Dermis microvascular lymphatic vessel endothelial cell (primary cell): ENCODE measurements around the gene OR7G3. TPM values are rescaled to one million over a fixed set of nuclear protein-coding genes. Genes with fewer than 3 reads are reported as not detected.

Source experiments
- DNase-seq, 2 donors: peaks; one replicate each; pipeline versions ENCODE4 v3.0.0 to v3.0.0-alpha.2; 2010; ENCODE audit warnings: low read depth in 2 of 2
- total RNA-seq: library from RNA; depleted of rRNA; stranded (reverse); fragments of >200 nt; gene quantifications from 2 replicates; pipeline ENCODE4 v1.2.1, GENCODE V29; 2014

OR7G3 gene
- total RNA-seq, 1 donor from 2014 or later: not detected

DNA sequence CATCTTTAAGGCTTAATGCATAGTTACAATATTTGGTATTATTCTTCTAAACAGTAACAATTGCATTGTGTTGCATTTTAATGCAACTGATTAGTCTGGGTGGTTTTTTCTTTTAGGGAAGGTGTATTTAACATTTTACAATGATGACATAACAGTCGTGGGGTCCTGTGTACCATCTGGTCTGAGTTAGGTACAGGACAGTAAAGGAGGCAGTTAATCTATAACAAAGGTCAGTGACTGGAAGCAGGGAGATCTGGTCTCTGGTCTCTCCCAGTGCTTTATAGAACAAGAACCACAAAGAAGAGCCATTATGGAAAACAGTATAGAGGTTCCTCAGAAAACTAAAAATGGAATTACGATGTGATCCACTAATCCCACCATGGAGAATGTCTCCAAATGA lies 16.8 kb downstream of the OR7G3 start:
- DNase-seq: no peak

DNA sequence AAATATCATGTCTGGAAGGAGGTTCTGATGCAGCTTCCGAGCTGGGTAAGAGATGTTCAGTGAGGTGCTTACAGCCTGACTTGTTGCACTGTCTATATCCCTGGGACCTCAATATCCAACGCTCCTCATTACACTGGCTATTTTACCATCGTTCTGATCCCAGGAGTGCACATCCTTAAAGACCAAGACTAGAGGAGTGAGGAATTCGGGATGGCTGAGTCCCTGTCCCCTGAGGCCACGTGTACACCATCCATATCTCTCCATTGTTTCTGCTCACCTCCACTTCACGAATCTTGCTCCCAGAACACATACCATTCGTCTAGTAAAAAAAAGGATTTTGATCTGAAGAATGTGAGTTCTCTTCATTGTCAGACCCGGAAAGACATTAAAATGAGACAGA lies 19.4 kb downstream of the OR7G3 start, which contains the start of gene OR7G2:
OR7G2 (minus strand) TSS at position 101 of the 400 bp plus-strand sequence. CDS start 4,232 bp downstream, outside the sequence.
- DNase-seq: no peak

DNA sequence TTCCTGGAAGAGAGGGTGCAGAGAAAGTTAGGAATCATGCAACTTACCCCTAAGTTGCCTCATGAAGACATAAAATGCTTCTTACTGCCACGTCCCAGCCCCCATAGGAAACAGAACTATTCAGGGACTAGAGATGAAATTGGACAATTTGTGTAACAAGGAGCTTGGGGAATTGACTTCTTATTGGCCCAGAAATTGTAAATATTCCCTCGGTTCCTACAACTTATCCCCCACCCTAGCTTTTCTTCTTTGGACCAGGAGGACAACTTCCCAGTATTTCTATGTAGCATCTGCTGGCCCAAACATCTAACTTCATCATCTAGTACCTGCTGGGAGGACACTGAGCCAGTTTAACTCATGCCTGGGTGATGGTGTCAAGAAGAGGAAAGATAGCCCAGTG lies 40.0 kb downstream of the OR7G3 start, which contains the start of gene OR1M1:
OR1M1 (plus strand) TSS at position 301 of the 400 bp plus-strand sequence. CDS start 6,184 bp downstream, outside the sequence.
- DNase-seq: no peak

DNA sequence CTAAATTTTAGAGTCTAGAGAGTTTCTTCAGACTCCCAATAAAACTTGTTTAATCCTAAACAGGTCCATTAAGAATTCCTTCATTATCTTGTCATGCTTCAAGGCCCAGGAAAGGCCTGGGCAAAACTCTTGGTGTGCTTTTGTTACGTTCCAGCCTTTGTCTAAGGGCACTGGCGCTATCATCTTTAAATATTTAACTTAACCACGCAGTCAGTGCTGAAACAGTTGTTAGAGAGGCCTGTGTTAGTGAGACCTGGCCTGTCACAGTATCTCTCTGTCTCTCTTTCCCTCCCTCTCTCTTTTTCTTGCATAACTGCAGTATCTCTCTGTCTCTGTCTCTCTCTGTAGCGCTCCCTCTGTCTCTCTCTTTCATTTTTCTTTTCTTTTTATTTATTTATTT lies 48.1 kb downstream of the OR7G3 start:
- DNase-seq: no peak

DNA sequence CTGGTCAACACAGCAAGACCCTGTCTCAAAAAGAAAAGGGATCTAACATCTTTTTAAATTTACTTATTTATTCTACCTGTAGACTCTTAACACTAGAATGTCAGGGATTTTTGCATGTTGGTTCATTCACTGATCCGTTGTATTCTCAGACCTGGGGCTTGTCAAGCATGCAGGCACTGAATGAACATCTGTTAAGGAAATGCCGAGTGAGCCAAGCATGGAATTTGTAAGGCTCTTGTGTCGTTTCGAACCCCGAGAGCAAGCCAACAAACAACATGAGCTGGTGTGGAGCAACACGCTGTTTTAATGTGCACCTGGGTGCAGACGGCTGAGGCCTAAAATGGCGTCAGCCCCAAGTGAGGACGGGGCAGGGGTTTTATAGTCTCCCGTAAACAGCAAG lies 49.8 kb downstream of the OR7G3 start:
- DNase-seq: no peak

Other genes with a start within 250 kb of the OR7G3 start
- gene MUC16, start 116.5 kb downstream of the OR7G3 start, total RNA-seq: not detected in 2 replicates
- gene OR1M1, start 39.9 kb downstream of the OR7G3 start, total RNA-seq: not detected in 2 replicates
- gene OR7G2, start 19.5 kb downstream of the OR7G3 start, total RNA-seq: not detected in 2 replicates
- not detected in 2 replicates for gene OR7G1, start 11.2 kb downstream of the OR7G3 start, total RNA-seq
- gene ZNF317, start 13.4 kb upstream of the OR7G3 start, total RNA-seq: 8.0 and 11.5 TPM in 2 replicates
- under 0.01 and 0.25 TPM in 2 replicates for gene OR7D2, start 52.0 kb upstream of the OR7G3 start, total RNA-seq
- gene OR7D4, start 92.6 kb upstream of the OR7G3 start, total RNA-seq: not detected in 2 replicates
- not detected in 2 replicates for gene OR7E24, start 124.0 kb upstream of the OR7G3 start, total RNA-seq
- gene ZNF699, start 182.9 kb upstream of the OR7G3 start, total RNA-seq: 4.6 and 4.9 TPM in 2 replicates
- gene ZNF559, start 197.2 kb upstream of the OR7G3 start, total RNA-seq: 8.3 and 11.8 TPM in 2 replicates
- gene ZNF177, start 236.1 kb upstream of the OR7G3 start, total RNA-seq: 0.51 and 0.89 TPM in 2 replicates